Natural killer cell (primary cell): Measurements from ENCODE around the gene MAPKAP1. TPM values are rescaled to one million over a fixed set of nuclear protein-coding genes. Genes with fewer than 3 reads are reported as not detected.

ENCODE experiments used
- ATAC-seq, 3 donors: fragments of 150-1000 bp in 2 of 3; fragments of 200-7000 bp in 1 of 3; cut with Tn5 transposase; 1 replicate in 1 of 3; 2 replicates in 2 of 3; pipeline ENCODE4 v1.10.0; 2021; ENCODE audit warnings: mild to moderate bottlenecking in 2 of 3, moderate library complexity in 2 of 3
- DNase-seq, 2 donors: peaks; one replicate each; pipeline versions ENCODE4 v3.0.0 to v3.0.0-alpha.2; 2013 to 2021; ENCODE audit warnings: mixed read lengths in 1 of 2
- H3K27ac ChIP-seq: one replicate; pipeline ENCODE4 v1.5.1; 2013; ENCODE audit warnings: mild to moderate bottlenecking, low read length
- H3K27me3 ChIP-seq: one replicate; pipeline ENCODE4 v1.6.1; 2013; ENCODE audit warnings: low read length; ENCODE audit not compliant: control insufficient read depth, insufficient read depth
- H3K36me3 ChIP-seq: one replicate; pipeline ENCODE4 v1.6.1; 2013; ENCODE audit warnings: low read length; ENCODE audit not compliant: control insufficient read depth, insufficient read depth
- H3K4me1 ChIP-seq: one replicate; pipeline ENCODE4 v1.6.1; 2013; ENCODE audit warnings: low read length; ENCODE audit not compliant: control insufficient read depth, insufficient read depth
- H3K4me3 ChIP-seq: one replicate; pipeline ENCODE4 v1.5.1; 2013; ENCODE audit warnings: low read length
- H3K9me3 ChIP-seq: one replicate; pipeline ENCODE4 v1.6.1; 2013; ENCODE audit warnings: low read length; ENCODE audit not compliant: control insufficient read depth, insufficient read depth
- H3K27ac Mint-ChIP-seq, 2 donors: one replicate each; pipeline ENCODE4 v1.8.0; 2022; ENCODE audit warnings: mild to moderate bottlenecking in 2 of 2, mixed read lengths in 2 of 2, moderate library complexity in 1 of 2
- H3K27me3 Mint-ChIP-seq, 2 donors: one replicate each; pipeline ENCODE4 v1.8.0; 2022; ENCODE audit warnings: low read depth in 2 of 2, mixed read lengths in 2 of 2
- H3K36me3 Mint-ChIP-seq: one replicate; pipeline ENCODE4 v1.8.0; 2022; ENCODE audit warnings: mixed read lengths
- H3K4me1 Mint-ChIP-seq, 2 donors: one replicate each; pipeline ENCODE4 v1.8.0; 2022; ENCODE audit warnings: mixed read lengths in 2 of 2
- H3K4me3 Mint-ChIP-seq: one replicate; pipeline ENCODE4 v1.8.0; 2022; ENCODE audit warnings: mild to moderate bottlenecking, moderate library complexity, mixed read lengths
- H3K9me3 Mint-ChIP-seq, 2 donors: one replicate each; pipeline ENCODE4 v1.8.0; 2022; ENCODE audit warnings: mixed read lengths in 2 of 2
- WGBS: methylation state at CpG from one replicate; pipeline ENCODE4 v1.1.7; 2013; ENCODE audit warnings: missing lambda C conversion rate; ENCODE audit not compliant: insufficient coverage; 5-methylcytosine and 5-hydroxymethylcytosine counted together
- intact Hi-C: fragments of 100-400 bp; cut with micrococcal nuclease; formaldehyde crosslinking; loops from one replicate; pipeline ENCODE4 v1.14.2; 2022
- total RNA-seq, 4 donors: library from RNA; stranded (reverse); fragments of 120-200 nt in 1 of 4; gene quantifications; one replicate each; pipeline versions ENCODE4 v1.2.3 to v1.2.4, GENCODE V29; 2013 to 2022
- TF ChIP-seq, protein P1 (sequence below): fragments of 200-600 bp; IDR thresholded peaks from one replicate; pipeline ENCODE4 v1.8.0; 2022; ENCODE audit warnings: antibody characterized with exemption

The MAPKAP1 gene
- total RNA-seq, 3 donors from 2014 or later (not counting 1 experiment from before 2014, with no cell fraction given) = 51.1 to 73.0 (median 58.8) TPM

- H3K4me1 ChIP-seq = peaks cover 13% of the 10 kb centered on the region
- no peaks in the 10 kb centered on the region for H3K27me3 Mint-ChIP-seq
- peaks cover 4% of the 10 kb centered on the region for H3K36me3 ChIP-seq
- H3K4me3 ChIP-seq = peak overlapping the region; percentile 84
- no peaks in the 10 kb centered on the region for H3K36me3 Mint-ChIP-seq
- no peaks in the 10 kb centered on the region for H3K9me3 ChIP-seq
- intact Hi-C loops = loop anchor here (5.0 kb wide), 1 partner anchor 41 kb away; the partner anchor contains the start of gene MAPKAP1
- TF ChIP-seq, protein P1, sequence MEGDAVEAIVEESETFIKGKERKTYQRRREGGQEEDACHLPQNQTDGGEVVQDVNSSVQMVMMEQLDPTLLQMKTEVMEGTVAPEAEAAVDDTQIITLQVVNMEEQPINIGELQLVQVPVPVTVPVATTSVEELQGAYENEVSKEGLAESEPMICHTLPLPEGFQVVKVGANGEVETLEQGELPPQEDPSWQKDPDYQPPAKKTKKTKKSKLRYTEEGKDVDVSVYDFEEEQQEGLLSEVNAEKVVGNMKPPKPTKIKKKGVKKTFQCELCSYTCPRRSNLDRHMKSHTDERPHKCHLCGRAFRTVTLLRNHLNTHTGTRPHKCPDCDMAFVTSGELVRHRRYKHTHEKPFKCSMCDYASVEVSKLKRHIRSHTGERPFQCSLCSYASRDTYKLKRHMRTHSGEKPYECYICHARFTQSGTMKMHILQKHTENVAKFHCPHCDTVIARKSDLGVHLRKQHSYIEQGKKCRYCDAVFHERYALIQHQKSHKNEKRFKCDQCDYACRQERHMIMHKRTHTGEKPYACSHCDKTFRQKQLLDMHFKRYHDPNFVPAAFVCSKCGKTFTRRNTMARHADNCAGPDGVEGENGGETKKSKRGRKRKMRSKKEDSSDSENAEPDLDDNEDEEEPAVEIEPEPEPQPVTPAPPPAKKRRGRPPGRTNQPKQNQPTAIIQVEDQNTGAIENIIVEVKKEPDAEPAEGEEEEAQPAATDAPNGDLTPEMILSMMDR = no peak
- H3K9me3 Mint-ChIP-seq = no peaks in the 10 kb centered on the region
- peak overlapping the region; percentile 79 to 85 for H3K27ac Mint-ChIP-seq
- H3K27me3 ChIP-seq = no peaks in the 10 kb centered on the region
- H3K27ac ChIP-seq = peak overlapping the region; percentile 61
- peak; percentile 39 to 55 for DNase-seq
- peaks cover 32 to 41% of the 10 kb centered on the region in 2 donors for H3K4me1 Mint-ChIP-seq
- ATAC-seq = no peak
- peak overlapping the region; percentile 92 for H3K4me3 Mint-ChIP-seq
- under 1% methylated on average over 88 of the region's 88 CpGs for WGBS
These were observed 40.9 kb upstream of the MAPKAP1 start for GRCh38 chr9:125747765-125748445.

DNA sequence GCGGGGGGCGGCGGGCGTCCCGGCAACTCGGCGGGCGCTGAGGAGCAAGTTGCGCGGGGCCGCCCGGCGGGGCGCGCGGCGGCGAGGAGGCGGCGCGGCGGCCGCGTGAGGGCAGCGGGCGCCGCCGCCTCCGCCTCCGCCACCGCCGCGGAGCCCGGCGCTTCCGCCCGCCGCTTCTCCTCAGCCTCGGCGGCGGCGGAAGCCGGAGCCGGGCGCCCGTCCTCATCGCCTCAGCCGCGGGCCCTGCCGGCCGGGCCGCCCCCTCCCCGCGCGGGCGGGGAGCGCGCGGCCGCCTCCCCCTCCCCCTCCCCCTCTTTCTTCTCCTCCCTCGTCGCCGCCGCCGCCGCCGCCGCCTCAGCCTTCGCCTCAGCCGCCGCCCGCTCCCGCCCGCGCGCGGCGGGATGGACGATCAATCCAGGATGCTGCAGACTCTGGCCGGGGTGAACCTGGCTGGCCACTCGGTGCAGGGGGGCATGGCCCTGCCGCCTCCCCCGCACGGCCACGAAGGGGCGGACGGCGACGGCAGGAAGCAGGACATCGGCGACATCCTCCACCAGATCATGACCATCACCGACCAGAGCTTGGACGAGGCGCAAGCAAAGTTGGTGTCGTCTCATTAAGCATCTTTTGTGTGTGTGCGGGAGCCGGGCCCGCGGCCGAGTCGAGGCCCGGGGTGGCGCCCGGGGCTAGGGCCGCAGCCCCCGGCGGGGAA, 40.2 kb upstream of the MAPKAP1 start, which contains the start of gene PBX3:
TSS of gene PBX3 (plus strand) at position 321 of the 712 bp plus-strand sequence.
- Mint-ChIP-seq H3K27me3 (no peaks in the 10 kb centered on the region), H3K27ac (peak within 1 kb of the TSS; percentile 88 to 91), H3K36me3 (no peaks in the 10 kb centered on the region), H3K9me3 (no peaks in the 10 kb centered on the region), H3K4me1 (peaks cover 32 to 40% of the 10 kb centered on the region in 2 donors), H3K4me3 (peak within 1 kb of the TSS; percentile 94)
- H3K27me3 ChIP-seq = no peaks in the 10 kb centered on the region
- DNase-seq = peak; percentile 55 to 78
- intact Hi-C loops = loop anchor here (5.0 kb wide), 1 partner anchor 40 kb away; the partner anchor contains the start of gene MAPKAP1
- H3K4me3 ChIP-seq = peak within 1 kb of the TSS; percentile 84
- H3K9me3 ChIP-seq = no peaks in the 10 kb centered on the region
- peak; percentile 13 to 27 (median 21) for ATAC-seq
- peaks cover 13% of the 10 kb centered on the region for H3K4me1 ChIP-seq
- TF ChIP-seq, protein P1 = no peak
- H3K36me3 ChIP-seq = peaks cover 4% of the 10 kb centered on the region
- WGBS = under 1% methylated on average over 106 of the region's 107 CpGs
- H3K27ac ChIP-seq = peak within 1 kb of the TSS; percentile 63

DNA sequence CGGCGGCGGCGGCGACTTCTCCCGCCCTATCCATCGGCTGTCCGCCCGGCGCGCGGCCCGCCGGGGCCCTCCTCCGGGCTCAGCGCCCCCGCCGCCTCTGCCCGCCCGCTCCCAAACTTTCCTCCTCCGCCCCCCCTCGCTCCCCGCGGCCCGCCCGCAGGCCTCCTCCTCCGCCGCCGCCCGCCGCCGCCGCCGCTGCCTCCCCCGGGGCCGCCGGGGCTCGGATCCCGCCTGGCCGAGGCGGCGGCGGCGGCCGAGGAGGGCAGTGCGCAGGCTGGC, 39.7 kb upstream of the MAPKAP1 start:
- H3K27me3 ChIP-seq = no peaks in the 10 kb centered on the region
- no peaks in the 10 kb centered on the region for H3K9me3 ChIP-seq
- no peak overlapping the region for H3K27ac ChIP-seq
- no peak overlapping the region for H3K4me3 ChIP-seq
- H3K36me3 ChIP-seq = peaks cover 4% of the 10 kb centered on the region
- Mint-ChIP-seq H3K36me3 (no peaks in the 10 kb centered on the region), H3K27ac (no peak overlapping the region), H3K4me1 (peaks cover 32 to 36% of the 10 kb centered on the region in 2 donors), H3K9me3 (no peaks in the 10 kb centered on the region), H3K4me3 (peak overlapping the region; percentile 94), H3K27me3 (no peaks in the 10 kb centered on the region)
- DNase-seq = no peak
- intact Hi-C loops = loop anchor here (5.0 kb wide), 1 partner anchor 39 kb away; the partner anchor contains the start of gene MAPKAP1
- TF ChIP-seq, protein P1 = no peak
- peaks cover 13% of the 10 kb centered on the region for H3K4me1 ChIP-seq
- ATAC-seq = peak in 2 of 3 donors; percentile 5 to 8
- 0% methylated on average over 46 of the region's 46 CpGs for WGBS
